BLaER1 treated with 17β-estradiol and CSF1 and Interleukin-3, amounts not matched to agents 10 nM and 100 nM (cell line): ENCODE data around the gene DUS1L.

Experiments
- H3K27ac ChIP-seq, 11 experiments: shearing (Covaris generic); formaldehyde crosslinking; 2 replicates each; pipeline ENCODE4 v1.8.1; 2022
- H3K27me3 ChIP-seq, 11 experiments: shearing (Covaris generic); formaldehyde crosslinking; 2 replicates each; pipeline ENCODE4 v1.8.1; 2022
- H3K36me3 ChIP-seq, 11 experiments: shearing (Covaris generic); formaldehyde crosslinking; 2 replicates each; pipeline ENCODE4 v1.8.1; 2022
- H3K4me1 ChIP-seq, 10 experiments: shearing (Covaris generic); formaldehyde crosslinking; 2 replicates each; pipeline ENCODE4 v1.8.1; 2022
- H3K4me2 ChIP-seq, 11 experiments: shearing (Covaris generic); formaldehyde crosslinking; 2 replicates each; pipeline ENCODE4 v1.8.1; 2022
- H3K4me3 ChIP-seq, 10 experiments: shearing (Covaris generic); formaldehyde crosslinking; 2 replicates each; pipeline ENCODE4 v1.8.1; 2022
- H3K9ac ChIP-seq, 11 experiments: shearing (Covaris generic); formaldehyde crosslinking; 2 replicates each; pipeline ENCODE4 v1.8.1; 2022
- H3K9me3 ChIP-seq, 11 experiments: shearing (Covaris generic); formaldehyde crosslinking; replicated peaks in 1 of 11; 2 replicates each; pipeline ENCODE4 v1.8.1; 2022
- H4K20me1 ChIP-seq, 11 experiments: shearing (Covaris generic); formaldehyde crosslinking; 2 replicates each; pipeline ENCODE4 v1.8.1; 2022
- Cebpa-rat ChIP-seq, 11 experiments: shearing (Covaris generic); IDR thresholded peaks; 2 replicates each; pipeline ENCODE4 v1.8.1; 2022

DUS1L gene

DNA sequence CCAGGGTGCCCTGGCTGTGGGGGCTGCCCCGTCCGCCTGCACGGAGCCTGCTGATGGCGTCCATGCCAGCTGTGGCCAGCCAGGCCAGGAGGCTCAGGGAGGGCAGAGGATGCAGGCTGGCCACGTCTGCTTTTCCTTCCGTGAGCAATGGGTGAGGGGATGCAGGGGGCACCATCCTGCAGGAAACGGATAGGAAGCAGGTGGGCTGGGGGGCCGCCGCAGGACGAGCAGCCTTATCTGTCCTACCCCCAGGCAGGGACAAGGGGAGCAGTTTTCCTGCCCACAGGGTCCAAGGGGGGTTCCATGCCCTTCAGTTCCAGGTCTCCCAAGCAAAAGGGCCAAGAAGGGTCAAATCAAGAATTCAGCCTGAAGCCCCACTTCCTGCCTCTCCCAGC is 6.8 kb downstream of the DUS1L start:
- Histone ChIP-seq H4K20me1 (peaks cover 0 to 98% (median 95%) of the 10 kb centered on the region in 11 experiments; a peak in 19 of 22 replicates), H3K9ac (peak overlapping the region in 7 of 11 experiments; percentile 16 to 68 (median 55); a peak in 11 of 22 replicates), H3K4me3 (peak overlapping the region in 1 of 10 experiments; percentile 7; a peak in 1 of 20 replicates), H3K9me3 (no peaks in the 10 kb centered on the region), H3K27ac (0 out of 22 replicates have a peak overlapping the region, but pooled peaks of 1 of the 11 experiments have one; percentile 8), H3K4me1 (peaks cover 9 to 55% (median 37%) of the 10 kb centered on the region in 10 experiments), H3K4me2 (peak overlapping the region in 8 of 11 experiments; percentile 27 to 84 (median 60); a peak in 14 of 22 replicates), H3K27me3 (no peaks in the 10 kb centered on the region), H3K36me3 (peaks cover 92 to 98% (median 97%) of the 10 kb centered on the region in 11 experiments)
- TF ChIP-seq Cebpa-rat (IDR thresholded peaks at IDR 0.05), result no peak

DNA sequence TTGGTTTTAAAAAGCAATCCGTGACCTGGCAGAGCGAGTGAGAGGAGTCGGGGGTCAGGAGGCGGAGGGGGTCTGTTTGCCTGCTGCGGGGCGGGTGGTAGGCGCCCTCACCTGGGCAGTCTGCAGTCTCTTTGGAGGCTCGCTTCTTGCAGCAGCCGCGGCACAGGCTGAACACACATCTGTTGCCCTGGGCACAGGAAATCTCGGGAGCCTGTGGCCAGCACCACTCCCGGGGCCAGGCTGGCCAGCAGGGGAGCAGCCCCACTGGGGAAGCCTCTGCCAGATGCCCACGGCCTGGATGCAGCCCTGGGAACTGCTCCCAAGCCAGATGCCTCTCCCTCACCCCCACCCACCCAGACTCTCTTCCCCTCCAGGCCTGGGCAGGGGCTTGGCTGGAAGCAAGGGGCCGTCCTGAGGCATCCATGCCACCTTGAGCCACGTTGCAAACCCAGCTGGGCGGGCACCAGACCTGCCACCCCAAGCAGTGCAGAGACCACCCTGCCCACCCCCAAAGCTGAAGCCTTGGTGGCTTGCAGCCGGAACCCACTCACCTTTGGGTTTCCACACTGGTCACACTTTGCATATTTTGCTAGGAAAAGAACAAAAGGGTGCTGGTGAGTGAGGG is 7.3 kb downstream of the DUS1L start:
- Histone ChIP-seq H3K27ac (no peak overlapping the region), H3K4me1 (peaks cover 9 to 58% (median 38%) of the 10 kb centered on the region in 10 experiments), H3K27me3 (no peaks in the 10 kb centered on the region), H3K4me2 (peak overlapping the region in 5 of 11 experiments; percentile 54 to 84 (median 73); a peak in 6 of 22 replicates), H3K36me3 (peaks cover 90 to 98% (median 97%) of the 10 kb centered on the region in 11 experiments), H3K9ac (peak overlapping the region in 2 of 11 experiments; percentile 55 to 68; a peak in 4 of 22 replicates), H3K9me3 (no peaks in the 10 kb centered on the region), H3K4me3 (no peak overlapping the region), H4K20me1 (peaks cover 0 to 98% (median 95%) of the 10 kb centered on the region in 11 experiments; a peak in 19 of 22 replicates)
- TF ChIP-seq Cebpa-rat (IDR thresholded peaks at IDR 0.05), result no peak

DNA sequence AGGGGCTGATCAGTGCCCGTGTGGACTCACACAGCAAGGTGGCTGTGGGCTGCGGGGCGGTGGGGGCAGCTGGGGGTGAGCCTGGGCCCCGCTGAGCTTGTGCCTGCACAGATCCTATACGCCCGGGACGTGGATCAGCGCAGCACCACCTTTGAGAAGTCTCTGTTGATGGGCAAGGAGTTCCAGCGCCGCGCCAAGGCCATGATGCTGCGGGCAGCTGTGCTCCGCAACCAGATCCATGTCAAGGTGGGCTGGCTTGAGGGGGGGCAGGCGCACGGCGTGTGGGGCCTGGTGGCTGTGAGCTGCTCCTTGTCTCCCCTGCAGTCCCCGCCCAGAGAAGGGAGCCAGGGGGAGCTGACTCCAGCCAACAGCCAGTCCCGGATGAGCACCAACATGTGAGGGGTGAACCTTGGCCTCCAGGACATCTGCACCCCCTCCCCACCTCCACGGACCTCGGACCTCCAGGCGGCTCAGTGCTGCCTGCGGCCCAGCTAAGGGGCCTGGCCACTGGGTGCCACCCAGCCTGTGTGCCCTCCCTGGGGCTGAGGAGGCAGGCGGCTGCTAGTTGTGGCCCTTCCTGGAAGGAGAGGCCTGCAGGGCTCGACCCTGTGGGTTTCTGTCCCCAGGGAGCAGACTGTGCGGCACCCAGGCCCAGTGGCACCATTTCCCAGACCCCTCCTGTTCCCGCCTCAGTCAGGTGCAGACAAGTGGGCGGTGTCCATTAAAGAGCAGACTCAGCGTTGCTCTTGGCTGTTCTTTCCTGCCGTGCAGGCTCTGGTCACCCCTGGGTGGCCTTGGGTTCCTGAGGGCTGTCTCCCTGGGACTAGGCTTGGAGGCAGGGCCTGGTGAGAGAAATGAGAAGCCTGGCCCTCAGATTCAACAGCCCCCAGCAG is 8.6 kb downstream of the DUS1L start:
- peaks cover 17 to 68% (median 47%) of the 10 kb centered on the region in 10 experiments for H3K4me1 ChIP-seq
- peaks cover 0 to 98% (median 95%) of the 10 kb centered on the region in 11 experiments; a peak in 20 of 22 replicates for H4K20me1 ChIP-seq
- H3K9me3 ChIP-seq, result no peaks in the 10 kb centered on the region
- H3K36me3 ChIP-seq, result peaks cover 76 to 88% (median 86%) of the 10 kb centered on the region in 11 experiments
- H3K27me3 ChIP-seq, result no peaks in the 10 kb centered on the region
- H3K4me3 ChIP-seq, result no peak overlapping the region
- peak overlapping the region in 4 of 11 experiments; percentile 7 to 14 (median 9); a peak in 2 of 22 replicates for H3K4me2 ChIP-seq
- no peak overlapping the region for H3K27ac ChIP-seq
- no peak for TF ChIP-seq Cebpa-rat (IDR thresholded peaks at IDR 0.05)
- peak overlapping the region in 4 of 11 experiments; percentile 15 to 41 (median 28); a peak in 5 of 22 replicates for H3K9ac ChIP-seq

DNA sequence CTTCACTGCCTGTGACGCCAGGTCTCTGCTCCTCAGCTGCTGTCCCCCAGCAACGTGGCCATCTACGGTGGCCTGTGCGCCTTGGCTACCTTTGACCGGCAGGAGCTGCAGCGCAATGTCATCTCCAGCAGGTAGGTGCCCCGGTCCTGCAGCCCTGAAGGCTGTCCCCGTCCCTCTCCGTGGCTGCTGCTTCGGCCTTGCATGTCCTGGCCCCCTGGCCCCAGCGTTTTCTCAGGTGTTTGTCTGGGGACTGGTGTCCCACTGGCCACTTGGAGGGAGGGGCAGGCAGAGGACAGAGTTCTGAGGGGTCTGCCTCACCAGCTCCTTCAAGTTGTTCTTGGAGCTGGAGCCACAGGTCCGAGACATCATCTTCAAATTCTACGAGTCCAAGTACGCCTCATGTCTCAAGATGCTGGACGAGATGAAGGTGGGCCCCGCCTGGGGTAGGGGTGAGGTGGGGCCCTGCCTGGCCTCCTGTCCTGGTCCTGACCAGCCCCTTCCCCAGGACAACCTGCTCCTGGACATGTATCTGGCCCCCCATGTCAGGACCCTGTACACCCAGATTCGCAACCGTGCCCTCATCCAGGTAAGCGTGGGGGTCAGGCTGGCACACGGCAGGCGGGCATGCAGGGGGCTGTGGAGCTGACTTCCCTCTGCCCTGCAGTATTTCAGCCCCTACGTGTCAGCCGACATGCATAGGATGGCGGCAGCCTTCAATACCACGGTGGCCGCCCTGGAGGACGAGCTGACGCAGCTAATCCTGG is 9.5 kb downstream of the DUS1L start:
- H3K4me3 ChIP-seq, result no peak overlapping the region
- peaks cover 0 to 93% (median 90%) of the 10 kb centered on the region in 11 experiments; a peak in 20 of 22 replicates for H4K20me1 ChIP-seq
- TF ChIP-seq Cebpa-rat (IDR thresholded peaks at IDR 0.05), result no peak
- H3K27me3 ChIP-seq, result no peaks in the 10 kb centered on the region
- no peak overlapping the region for H3K4me2 ChIP-seq
- peaks cover 70 to 82% (median 80%) of the 10 kb centered on the region in 11 experiments for H3K36me3 ChIP-seq
- no peaks in the 10 kb centered on the region for H3K9me3 ChIP-seq
- H3K4me1 ChIP-seq, result peaks cover 17 to 68% (median 47%) of the 10 kb centered on the region in 10 experiments
- no peak overlapping the region for H3K9ac ChIP-seq
- no peak overlapping the region for H3K27ac ChIP-seq

DNA sequence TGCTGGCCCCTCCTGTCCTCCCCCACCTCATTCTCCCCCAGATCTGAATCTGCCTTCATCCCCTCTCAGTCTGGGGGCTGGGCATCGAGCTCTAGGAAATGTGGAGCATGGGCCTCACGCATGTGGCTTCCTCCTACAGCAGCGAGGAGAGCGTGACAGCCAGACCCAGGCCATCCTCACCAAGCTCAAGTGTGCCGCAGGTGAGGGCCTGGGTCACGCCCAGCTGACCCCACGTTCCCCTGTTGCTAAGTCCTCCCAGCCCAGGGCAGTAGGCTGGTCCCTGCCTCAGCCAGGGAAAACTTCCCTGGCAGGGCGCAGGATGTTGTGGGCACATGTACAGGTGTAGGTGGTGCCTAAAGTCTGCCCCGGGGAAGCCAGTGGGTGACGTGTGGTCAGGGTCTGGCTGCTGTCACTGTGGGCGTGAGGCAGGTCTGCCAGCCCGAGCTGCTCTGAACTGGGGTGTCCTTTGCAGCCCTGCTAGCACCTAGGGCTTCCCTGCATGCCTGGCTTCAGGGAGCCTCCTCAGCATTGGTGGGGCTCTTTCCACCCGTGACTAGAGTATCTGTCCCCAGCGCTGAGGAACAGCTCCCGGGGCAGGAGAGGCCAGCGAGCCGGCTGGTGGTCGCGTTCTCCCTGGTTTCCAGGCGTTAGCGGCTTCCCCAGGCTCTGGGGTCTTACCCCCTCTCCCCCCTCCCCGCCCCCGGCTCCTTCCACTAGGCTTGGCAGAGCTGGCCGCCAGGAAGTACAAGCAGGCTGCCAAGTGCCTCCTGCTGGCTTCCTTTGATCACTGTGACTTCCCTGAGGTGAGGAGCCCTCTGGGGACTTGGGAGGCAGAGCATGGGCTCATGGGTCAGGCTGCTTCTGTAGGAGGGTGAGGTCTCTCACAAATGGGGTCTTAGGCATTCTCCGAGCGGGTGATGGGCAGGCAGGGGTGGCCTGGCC is 10.3 kb downstream of the DUS1L start:
- peaks cover 0 to 92% (median 82%) of the 10 kb centered on the region in 11 experiments; a peak in 20 of 22 replicates for H4K20me1 ChIP-seq
- H3K9me3 ChIP-seq, result no peaks in the 10 kb centered on the region
- H3K36me3 ChIP-seq, result peaks cover 62 to 73% (median 72%) of the 10 kb centered on the region in 11 experiments
- H3K4me1 ChIP-seq, result peaks cover 24 to 68% (median 50%) of the 10 kb centered on the region in 10 experiments
- 0 out of 22 replicates have a peak overlapping the region, but pooled peaks of 1 of the 11 experiments have one; percentile 1 for H3K4me2 ChIP-seq
- peak overlapping the region in 3 of 11 experiments; percentile 5 to 23 (median 14); a peak in 3 of 22 replicates for H3K9ac ChIP-seq
- H3K4me3 ChIP-seq, result no peak overlapping the region
- TF ChIP-seq Cebpa-rat (IDR thresholded peaks at IDR 0.05), result no peak
- H3K27me3 ChIP-seq, result no peaks in the 10 kb centered on the region
- no peak overlapping the region for H3K27ac ChIP-seq

DNA sequence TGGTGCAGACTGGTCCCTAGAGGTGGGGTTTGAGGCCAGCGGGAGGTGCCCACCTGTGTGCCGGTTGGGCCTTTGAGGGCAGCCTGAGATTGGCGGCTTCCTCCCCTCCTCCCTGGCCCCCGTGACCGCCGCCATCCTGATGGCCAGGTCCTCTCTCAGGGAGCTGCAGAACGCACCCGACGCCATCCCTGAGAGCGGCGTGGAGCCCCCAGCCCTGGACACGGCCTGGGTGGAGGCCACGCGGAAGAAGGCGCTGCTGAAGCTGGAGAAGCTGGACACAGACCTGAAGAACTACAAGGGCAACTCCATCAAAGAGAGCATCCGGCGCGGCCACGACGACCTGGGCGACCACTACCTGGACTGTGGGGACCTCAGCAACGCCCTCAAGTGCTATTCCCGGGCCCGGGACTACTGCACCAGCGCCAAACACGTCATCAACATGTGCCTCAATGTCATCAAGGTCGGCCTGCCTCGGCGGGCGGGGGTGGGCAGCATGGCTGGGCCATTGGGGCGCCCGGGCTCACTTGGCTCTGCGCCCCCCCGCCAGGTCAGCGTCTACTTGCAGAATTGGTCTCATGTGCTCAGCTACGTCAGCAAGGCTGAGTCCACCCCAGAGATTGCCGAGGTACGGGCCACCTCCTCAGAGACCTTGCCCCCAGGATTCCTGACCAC is 11.1 kb downstream of the DUS1L start:
- Histone ChIP-seq H3K27me3 (no peaks in the 10 kb centered on the region), H3K9me3 (no peaks in the 10 kb centered on the region), H3K36me3 (peaks cover 57 to 73% (median 68%) of the 10 kb centered on the region in 11 experiments), H3K4me1 (peaks cover 32 to 65% (median 45%) of the 10 kb centered on the region in 10 experiments), H3K27ac (no peak overlapping the region), H3K9ac (peak overlapping the region in 4 of 11 experiments; percentile 5 to 94 (median 56); a peak in 3 of 22 replicates), H4K20me1 (peaks cover 0 to 86% (median 74%) of the 10 kb centered on the region in 11 experiments; a peak in 20 of 22 replicates), H3K4me2 (no peak overlapping the region; a peak in 1 of 22 replicates), H3K4me3 (no peak overlapping the region; a peak in 1 of 20 replicates)
- TF ChIP-seq Cebpa-rat (IDR thresholded peaks at IDR 0.05), result no peak
